Neuronal stem cell (in vitro differentiated cells): ENCODE results near the gene TGFBR2.

Experiments
- DNase-seq: peaks from one replicate; pipeline ENCODE4 v3.0.0-alpha.2; 2013; ENCODE audit warnings: low spot score
- H2AFZ ChIP-seq: one replicate; pipeline ENCODE4 v1.6.1; 2013; ENCODE audit warnings: mild to moderate bottlenecking, low read length, inconsistent platforms
- H2AK5ac ChIP-seq: 2 replicates; pipeline ENCODE4 v1.6.1; 2013; ENCODE audit warnings: low read depth, mild to moderate bottlenecking, inconsistent platforms, low read length, moderate library complexity, mixed read lengths
- H2BK120ac ChIP-seq: 2 replicates; pipeline ENCODE4 v1.6.1; 2013; ENCODE audit warnings: low read depth, mild to moderate bottlenecking, inconsistent platforms, low read length, moderate library complexity, mixed read lengths
- H2BK12ac ChIP-seq: one replicate; pipeline ENCODE4 v1.6.1; 2013; ENCODE audit warnings: low read length, inconsistent platforms
- H2BK15ac ChIP-seq: 2 replicates; pipeline ENCODE4 v1.6.1; 2013; ENCODE audit warnings: mild to moderate bottlenecking, low read length, inconsistent platforms, mixed read lengths
- H2BK5ac ChIP-seq: one replicate; pipeline ENCODE4 v1.6.1; 2013; ENCODE audit warnings: inconsistent platforms, mild to moderate bottlenecking, low read length, moderate library complexity
- H3K14ac ChIP-seq: one replicate; pipeline ENCODE4 v1.6.1; 2013; ENCODE audit warnings: low read length, inconsistent platforms
- H3K18ac ChIP-seq: 2 replicates; pipeline ENCODE4 v1.6.1; 2013; ENCODE audit warnings: low read length, inconsistent platforms
- H3K23ac ChIP-seq: 2 replicates; pipeline ENCODE4 v1.6.1; 2013; ENCODE audit warnings: low read depth, mild to moderate bottlenecking, mixed read lengths, low read length, inconsistent platforms; ENCODE audit not compliant: poor library complexity
- H3K27ac ChIP-seq: replicated peaks from 3 replicates; pipeline ENCODE4 v1.5.1; 2013; ENCODE audit warnings: low read length, inconsistent platforms
- H3K27me3 ChIP-seq, 3 experiments: 2 replicates each; pipeline ENCODE4 v1.6.1; 2013; ENCODE audit warnings: low read length in 3 of 3, mild to moderate bottlenecking in 2 of 3, inconsistent platforms in 1 of 3, low read depth in 1 of 3, mixed read lengths in 1 of 3, moderate library complexity in 1 of 3; ENCODE audit not compliant: control insufficient read depth in 3 of 3, insufficient read depth in 3 of 3
- H3K36me3 ChIP-seq, 2 donors: replicated peaks in 1 of 2; 2 replicates each; pipeline ENCODE4 v1.6.1; 2013; ENCODE audit warnings: low read length in 2 of 2; ENCODE audit not compliant: control insufficient read depth in 2 of 2, insufficient read depth in 2 of 2
- H3K4ac ChIP-seq: 2 replicates; pipeline ENCODE4 v1.6.1; 2013; ENCODE audit warnings: inconsistent platforms, mild to moderate bottlenecking, low read length, moderate library complexity
- H3K4me1 ChIP-seq, 2 donors: 1 replicate in 1 of 2; 2 replicates in 1 of 2; pipeline ENCODE4 v1.6.1; 2013; ENCODE audit warnings: low read length in 2 of 2, low read depth in 1 of 2; ENCODE audit not compliant: control insufficient read depth in 2 of 2, insufficient read depth in 1 of 2
- H3K4me2 ChIP-seq: one replicate; pipeline ENCODE4 v1.6.1; 2013; ENCODE audit warnings: mild to moderate bottlenecking, low read length, inconsistent platforms; ENCODE audit not compliant: insufficient read depth, poor library complexity, severe bottlenecking
- H3K4me3 ChIP-seq, 2 donors: 2 replicates each; pipeline ENCODE4 v1.5.1; 2013; ENCODE audit warnings: low read length in 2 of 2, mild to moderate bottlenecking in 2 of 2, inconsistent platforms in 1 of 2, moderate library complexity in 1 of 2
- H3K79me1 ChIP-seq: one replicate; pipeline ENCODE4 v1.6.1; 2013; ENCODE audit warnings: low read depth, mild to moderate bottlenecking, inconsistent platforms, low read length, moderate library complexity
- H3K9ac ChIP-seq: one replicate; pipeline ENCODE4 v1.6.1; 2013; ENCODE audit warnings: mild to moderate bottlenecking, low read depth, low read length, inconsistent platforms; ENCODE audit not compliant: poor library complexity
- H3K9me3 ChIP-seq, 2 donors: replicated peaks in 1 of 2; 2 replicates each; pipeline versions ENCODE3 to v1.6.1; 2013; ENCODE audit warnings: low read length in 2 of 2, mild to moderate bottlenecking in 2 of 2, inconsistent platforms in 1 of 2, low read depth in 1 of 2, mixed read lengths in 1 of 2, moderate library complexity in 1 of 2; ENCODE audit not compliant: control insufficient read depth in 2 of 2, insufficient read depth in 1 of 2
- H4K8ac ChIP-seq: one replicate; pipeline ENCODE4 v1.6.1; 2013; ENCODE audit warnings: low read depth, mild to moderate bottlenecking, inconsistent platforms, low read length, moderate library complexity
- H4K91ac ChIP-seq: one replicate; pipeline ENCODE4 v1.6.1; 2013; ENCODE audit warnings: low read length, low read depth, mild to moderate bottlenecking, inconsistent platforms; ENCODE audit not compliant: poor library complexity
- WGBS, 2 donors: extraction: QIAGEN DNeasy Blood & Tissue Kit; methylation state at CpG; one replicate each; pipeline ENCODE4 v1.1.7; 2013; ENCODE audit warnings: missing lambda C conversion rate in 2 of 2, mixed read lengths in 1 of 2; ENCODE audit not compliant: insufficient read length in 2 of 2, insufficient replicate concordance in 1 of 2; ENCODE audit errors: extremely low coverage in 2 of 2; 5-methylcytosine and 5-hydroxymethylcytosine counted together

TGFBR2 gene

DNA sequence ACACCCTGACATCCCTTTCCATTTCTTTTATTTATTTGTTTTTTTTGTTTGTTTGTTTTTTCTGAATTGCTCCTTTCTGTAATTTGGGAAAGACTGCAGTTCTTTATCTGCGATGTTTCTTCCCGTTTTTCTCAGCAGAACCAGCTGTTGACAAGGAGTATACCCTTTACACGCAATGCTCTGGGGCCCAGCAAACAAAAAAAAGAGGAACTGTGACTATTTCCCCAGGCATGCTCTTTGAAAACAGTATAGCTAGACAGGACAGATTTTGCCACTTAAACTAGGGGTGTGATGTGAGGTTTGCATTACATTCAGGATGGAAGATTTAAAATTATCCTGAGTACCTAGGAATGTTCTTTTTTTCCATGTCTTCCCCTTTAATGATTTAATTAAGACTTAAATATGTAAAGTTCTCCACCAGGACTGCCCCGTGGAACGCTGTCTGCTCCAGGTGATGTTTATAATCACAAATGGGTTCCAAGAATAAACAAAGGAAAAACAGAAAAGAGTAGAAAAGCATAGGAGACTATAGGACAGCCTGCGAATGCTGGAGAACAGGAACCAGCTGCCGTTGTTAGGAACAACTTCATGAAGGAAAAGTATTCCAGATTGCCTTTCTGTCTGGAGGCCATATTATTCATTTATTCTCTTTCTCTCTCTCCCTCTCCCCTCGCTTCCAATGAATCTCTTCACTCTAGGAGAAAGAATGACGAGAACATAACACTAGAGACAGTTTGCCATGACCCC lies 43.3 kb downstream of the TGFBR2 start:
- Histone ChIP-seq H4K91ac (no peak overlapping the region), H2BK5ac (no peak overlapping the region), H4K8ac (no peak overlapping the region), H3K9ac (no peak overlapping the region), H3K27me3 (no peaks in the 10 kb centered on the region), H2BK15ac (no peak overlapping the region), H3K4me2 (no peak overlapping the region), H2BK120ac (no peak overlapping the region), H3K4ac (no peak overlapping the region), H3K23ac (no peak overlapping the region), H3K14ac (no peak overlapping the region), H2AK5ac (no peak overlapping the region), H3K18ac (no peak overlapping the region), H3K4me1 (peaks cover 6 to 8% of the 10 kb centered on the region in 2 donors), H3K36me3 (peaks cover 0 to 96% of the 10 kb centered on the region in 2 donors), H3K79me1 (no peaks in the 10 kb centered on the region), H3K4me3 (no peak overlapping the region), H3K27ac (no peak overlapping the region), H3K9me3 (peaks cover 0 to 1% of the 10 kb centered on the region in 2 donors), H2BK12ac (no peak overlapping the region), H2AFZ (no peak overlapping the region)
- no CpG with 5 or more reads among the region's 9 CpGs for WGBS, 2 donors
- DNase-seq = no peak

DNA sequence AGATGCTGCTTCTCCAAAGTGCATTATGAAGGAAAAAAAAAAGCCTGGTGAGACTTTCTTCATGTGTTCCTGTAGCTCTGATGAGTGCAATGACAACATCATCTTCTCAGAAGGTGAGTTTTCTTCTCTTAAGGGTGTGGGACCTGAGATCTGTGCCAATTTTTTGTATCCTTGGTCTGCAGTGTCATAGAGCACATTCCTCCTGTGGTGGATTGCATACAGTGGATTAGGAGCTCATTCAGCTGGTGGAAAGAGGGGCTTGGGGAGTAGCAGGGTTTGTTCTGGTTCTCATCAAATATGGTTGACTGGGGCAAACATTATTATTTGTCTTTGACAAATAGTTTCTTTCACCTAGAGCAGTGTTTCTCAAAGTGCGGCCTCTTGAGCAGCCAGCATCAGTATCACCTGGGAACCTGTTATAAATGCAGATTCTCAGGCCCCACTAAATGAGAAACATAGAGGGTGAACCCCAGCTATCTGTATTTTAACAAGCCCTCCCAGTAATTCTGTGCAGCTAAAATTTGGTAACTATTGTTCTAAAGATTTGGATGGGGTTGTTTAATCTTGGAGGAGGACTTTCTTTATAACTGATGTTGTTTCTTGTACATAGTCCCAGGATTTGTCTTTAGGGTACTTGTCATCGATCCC lies 44.1 kb downstream of the TGFBR2 start:
- H3K36me3 ChIP-seq = peaks cover 0 to 96% of the 10 kb centered on the region in 2 donors
- no peak overlapping the region for H2BK5ac ChIP-seq

DNA sequence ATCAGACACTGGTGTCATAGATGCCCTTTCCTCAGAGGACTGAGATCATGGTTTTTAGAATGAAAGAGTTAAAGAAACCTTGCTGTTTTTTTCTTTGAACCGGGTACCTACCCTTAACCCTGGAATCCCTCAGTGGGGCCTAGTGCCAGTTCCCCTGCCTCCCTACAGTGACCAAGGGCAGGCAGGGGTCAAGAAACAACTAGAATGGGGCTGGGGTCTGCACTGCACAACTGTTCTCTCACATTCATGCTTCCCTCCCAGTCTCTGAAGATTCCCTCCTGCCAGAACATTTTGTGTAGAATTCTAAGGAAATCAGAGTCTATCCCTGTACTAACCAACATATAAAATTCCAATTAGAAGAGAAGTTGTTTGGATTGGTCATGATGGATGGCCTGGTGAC lies 47.9 kb downstream of the TGFBR2 start:
- Histone ChIP-seq H4K91ac (no peak overlapping the region), H2BK120ac (no peak overlapping the region), H2BK12ac (no peak overlapping the region), H2BK15ac (no peak overlapping the region), H3K4me1 (peaks cover 6 to 15% of the 10 kb centered on the region in 2 donors), H3K14ac (no peak overlapping the region), H3K9me3 (peaks cover 0 to 2% of the 10 kb centered on the region in 2 donors), H3K79me1 (no peaks in the 10 kb centered on the region), H3K36me3 (peaks cover 1 to 90% of the 10 kb centered on the region in 2 donors), H3K18ac (no peak overlapping the region), H3K27me3 (no peaks in the 10 kb centered on the region), H3K4me3 (no peak overlapping the region), H3K9ac (no peak overlapping the region), H2BK5ac (no peak overlapping the region), H3K23ac (no peak overlapping the region), H4K8ac (no peak overlapping the region), H3K27ac (no peak overlapping the region), H3K4me2 (no peak overlapping the region), H2AFZ (no peak overlapping the region), H3K4ac (no peak overlapping the region), H2AK5ac (no peak overlapping the region)
- no CpG with 5 or more reads among the region's 1 CpG for WGBS, 2 donors
- DNase-seq = no peak

More for the DNA sequence above, 44.1 kb downstream of the TGFBR2 start:
- H2BK120ac ChIP-seq = no peak overlapping the region
- no peak for DNase-seq
- WGBS, 2 donors = no CpG with 5 or more reads among the region's 2 CpGs
- no peak overlapping the region for H3K27ac ChIP-seq
- no peak overlapping the region for H2BK15ac ChIP-seq
- no peak overlapping the region for H3K14ac ChIP-seq
- H3K4ac ChIP-seq = no peak overlapping the region
- H2AK5ac ChIP-seq = no peak overlapping the region
- no peaks in the 10 kb centered on the region for H3K79me1 ChIP-seq
- no peak overlapping the region for H3K4me3 ChIP-seq
- H3K23ac ChIP-seq = no peak overlapping the region
- H4K91ac ChIP-seq = no peak overlapping the region
- no peaks in the 10 kb centered on the region for H3K9me3 ChIP-seq
- H3K4me1 ChIP-seq = peaks cover 6 to 8% of the 10 kb centered on the region in 2 donors
- H2BK12ac ChIP-seq = no peak overlapping the region
- no peak overlapping the region for H3K18ac ChIP-seq
- no peak overlapping the region for H2AFZ ChIP-seq
- H3K27me3 ChIP-seq = no peaks in the 10 kb centered on the region
- no peak overlapping the region for H3K4me2 ChIP-seq
- no peak overlapping the region for H4K8ac ChIP-seq
- no peak overlapping the region for H3K9ac ChIP-seq

DNA sequence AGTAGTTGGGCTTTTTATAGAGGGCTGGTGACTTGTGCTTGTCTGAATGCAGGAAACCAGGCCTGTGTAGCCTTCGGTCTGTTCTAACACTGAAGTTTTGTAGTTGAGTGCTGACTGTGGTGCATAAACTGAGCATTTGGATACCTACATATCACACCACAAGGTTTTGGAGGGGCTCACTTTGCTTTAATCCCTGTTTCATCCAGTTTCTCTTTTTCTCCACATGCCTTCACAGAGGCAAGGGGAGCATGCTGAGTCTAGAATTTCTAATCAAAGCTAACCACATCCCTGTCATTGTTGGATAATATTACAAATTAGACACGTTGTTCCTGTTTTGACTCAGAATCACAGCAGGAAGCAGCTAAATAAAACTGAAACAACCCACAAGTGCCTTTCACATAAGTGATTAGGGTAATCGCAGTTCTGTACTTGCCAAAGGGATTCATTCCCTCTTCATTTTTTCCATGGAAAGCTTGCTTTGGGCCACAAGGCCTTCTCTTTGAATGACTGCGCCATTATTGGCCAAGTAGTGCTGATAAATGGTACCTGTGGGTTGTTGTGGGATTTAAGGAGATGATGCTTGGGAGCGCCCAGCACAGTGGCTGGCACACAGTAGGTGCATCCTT lies 48.9 kb downstream of the TGFBR2 start:
- Histone ChIP-seq H3K18ac (no peak overlapping the region), H2BK15ac (no peak overlapping the region), H3K4me3 (no peak overlapping the region), H2BK5ac (no peak overlapping the region), H3K27ac (no peak overlapping the region), H4K8ac (no peak overlapping the region), H2BK12ac (no peak overlapping the region), H2BK120ac (no peak overlapping the region), H3K79me1 (no peaks in the 10 kb centered on the region), H3K4ac (no peak overlapping the region), H3K36me3 (peaks cover 1 to 84% of the 10 kb centered on the region in 2 donors), H3K9ac (no peak overlapping the region), H3K14ac (no peak overlapping the region), H3K23ac (no peak overlapping the region), H3K4me1 (peaks cover 10 to 21% of the 10 kb centered on the region in 2 donors), H2AFZ (no peak overlapping the region), H3K9me3 (peaks cover 0 to 2% of the 10 kb centered on the region in 2 donors), H3K27me3 (no peaks in the 10 kb centered on the region), H3K4me2 (no peak overlapping the region), H2AK5ac (no peak overlapping the region), H4K91ac (no peak overlapping the region)
- WGBS, 2 donors = no CpG with 5 or more reads among the region's 5 CpGs
- DNase-seq = no peak
